NCI-H524 (cell line): ENCODE measurements around the gene RPLP2.

Source experiments
- DNase-seq, 2 experiments: peaks; one replicate each; lab custom pipeline; 2025; lab: John Stamatoyannopoulos, UW

Gene RPLP2

DNA sequence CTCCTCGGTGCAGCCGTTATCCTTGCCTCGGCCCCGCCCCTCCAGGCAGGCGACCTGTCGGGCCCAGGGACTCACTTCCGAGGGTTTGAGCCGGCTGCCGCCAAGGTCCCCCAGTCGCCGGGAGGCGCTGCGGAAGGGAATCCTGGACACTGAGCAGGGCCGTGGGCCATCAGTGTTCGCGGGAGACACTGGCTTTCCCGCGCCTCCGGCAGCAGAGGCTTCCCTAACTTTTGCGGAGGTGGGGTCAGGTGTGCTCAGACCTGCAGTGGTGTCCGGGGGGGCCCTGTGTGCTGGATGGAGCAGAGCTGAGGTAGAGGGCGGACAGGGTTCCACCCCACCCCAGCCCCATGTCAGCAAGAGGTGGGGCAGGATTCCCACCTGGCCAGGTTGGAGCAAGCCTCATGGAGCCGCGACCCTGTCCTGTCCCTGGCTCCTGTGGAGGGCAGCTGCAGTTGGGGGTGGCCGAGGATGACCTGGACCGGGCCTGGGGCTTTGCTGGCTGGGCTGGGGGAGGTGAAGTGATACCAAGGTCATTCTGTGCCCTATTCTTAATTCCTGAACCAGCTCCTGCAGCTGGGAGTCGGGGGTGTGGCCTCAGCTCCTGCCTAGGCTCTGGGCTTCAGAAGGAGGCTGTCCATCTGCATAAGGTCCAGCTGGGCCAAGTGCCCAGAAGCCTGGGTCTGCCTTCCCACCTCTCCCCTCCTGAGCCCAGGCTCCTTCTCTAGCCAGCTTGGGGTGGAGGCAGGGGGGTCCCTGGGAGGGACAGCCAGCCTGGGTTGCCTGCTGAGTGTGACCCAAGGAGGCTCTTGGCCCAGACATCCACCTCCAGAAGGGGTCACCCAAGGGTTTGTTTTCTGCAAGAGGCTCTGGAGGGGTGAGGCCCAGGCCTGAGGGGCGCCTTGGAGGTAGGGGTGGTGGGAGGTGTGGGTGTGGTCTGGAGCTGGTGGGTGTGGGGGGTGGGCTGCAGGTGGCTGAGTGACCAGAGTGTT is 41.3 kb downstream of the RPLP2 start:
- peak; percentile 22 to 54 for DNase-seq

DNA sequence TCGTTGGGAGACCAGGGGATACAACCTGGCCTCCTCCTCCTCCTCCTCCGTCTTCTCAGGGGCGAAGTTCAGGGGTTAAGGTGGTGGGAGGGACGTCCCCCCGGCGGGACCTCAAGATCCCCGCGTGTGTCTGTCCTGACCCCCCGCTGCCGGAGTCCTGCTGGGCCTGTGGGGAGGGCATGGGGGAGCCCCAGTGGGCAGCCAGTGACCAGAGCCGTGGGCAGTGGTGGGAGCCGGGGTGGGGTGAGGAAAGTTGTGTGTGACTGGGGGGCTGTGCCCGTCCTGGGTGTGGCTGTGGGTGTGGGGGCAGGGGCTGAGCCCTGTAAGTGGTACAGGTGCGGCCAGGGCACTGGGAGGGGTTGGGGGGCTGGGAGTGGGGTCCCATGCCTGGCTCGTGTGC is 43.0 kb downstream of the RPLP2 start:
- no peak for DNase-seq

DNA sequence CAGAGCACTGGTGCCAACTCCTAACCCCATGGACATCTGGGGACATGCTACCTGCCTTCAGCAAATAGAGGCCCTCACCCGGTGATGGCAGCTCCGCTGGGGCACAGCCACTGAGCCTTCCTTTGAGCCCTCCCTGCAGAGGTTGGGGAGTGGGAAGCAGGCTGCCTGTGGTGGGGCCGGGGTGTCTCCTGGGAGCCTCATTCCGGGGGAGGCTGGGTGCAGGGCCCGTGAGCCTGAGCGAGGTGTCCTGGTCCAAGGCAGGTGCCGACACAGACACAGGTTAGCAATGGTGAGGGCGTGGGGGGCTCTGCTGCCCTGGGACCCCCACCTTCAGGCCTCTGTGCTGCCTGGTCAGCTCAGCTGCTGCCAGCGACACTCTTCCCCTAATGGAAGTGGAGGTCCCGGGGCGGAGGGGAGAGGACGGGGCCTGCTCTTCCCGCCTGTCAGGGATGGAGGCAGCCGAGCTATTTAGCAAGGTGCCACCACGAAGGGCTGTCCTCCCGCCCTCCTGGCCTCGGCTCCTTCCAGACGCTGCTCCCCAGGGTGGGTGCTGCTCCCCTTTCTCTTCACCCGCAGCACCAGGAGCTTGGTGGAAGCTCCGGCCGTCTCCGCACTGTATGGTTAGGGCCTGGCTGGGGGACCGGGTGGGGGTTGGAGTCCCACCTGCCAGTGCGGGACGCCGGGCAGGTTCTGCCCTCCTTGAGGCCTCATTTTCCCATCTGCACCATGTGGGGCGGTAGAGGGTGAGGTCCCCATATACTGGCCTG is 44.1 kb downstream of the RPLP2 start:
- DNase-seq, result no peak

DNA sequence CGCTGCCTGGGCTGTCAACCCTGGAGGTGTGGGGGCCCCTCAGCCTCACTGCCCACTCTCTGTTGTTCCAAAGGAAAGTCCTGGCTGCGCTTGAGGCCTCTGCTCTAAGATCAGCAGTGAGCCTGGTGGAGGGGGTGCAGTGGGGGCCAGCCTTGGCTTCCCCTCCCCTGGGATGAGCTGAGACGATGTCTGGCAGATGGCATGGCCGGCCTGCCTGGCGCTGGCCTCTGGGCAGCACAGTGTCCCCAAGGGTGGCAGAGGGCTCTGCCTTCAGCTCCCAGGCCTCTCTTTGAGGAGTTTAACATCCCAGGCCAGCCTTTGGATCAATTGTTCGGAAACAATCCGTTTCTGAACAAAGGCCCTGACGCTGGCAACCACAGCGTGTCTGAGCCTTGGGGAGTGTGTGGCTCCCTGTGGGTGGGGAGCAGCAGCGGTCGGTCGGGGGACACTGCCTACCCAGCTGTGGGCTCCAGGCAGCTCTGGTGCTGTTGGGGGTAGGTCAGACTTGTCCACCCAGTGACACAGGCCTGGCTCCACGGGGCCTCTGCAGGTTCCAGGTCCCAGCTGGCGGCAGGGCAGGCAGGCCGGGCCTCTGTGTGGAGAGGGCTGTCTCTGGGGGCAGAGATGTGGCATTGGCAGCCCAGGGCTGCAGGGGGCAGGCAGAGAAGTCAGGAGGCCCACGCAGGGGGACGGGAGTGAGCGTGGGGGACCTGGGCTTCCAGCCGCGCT is 45.0 kb downstream of the RPLP2 start:
- DNase-seq, result no peak

DNA sequence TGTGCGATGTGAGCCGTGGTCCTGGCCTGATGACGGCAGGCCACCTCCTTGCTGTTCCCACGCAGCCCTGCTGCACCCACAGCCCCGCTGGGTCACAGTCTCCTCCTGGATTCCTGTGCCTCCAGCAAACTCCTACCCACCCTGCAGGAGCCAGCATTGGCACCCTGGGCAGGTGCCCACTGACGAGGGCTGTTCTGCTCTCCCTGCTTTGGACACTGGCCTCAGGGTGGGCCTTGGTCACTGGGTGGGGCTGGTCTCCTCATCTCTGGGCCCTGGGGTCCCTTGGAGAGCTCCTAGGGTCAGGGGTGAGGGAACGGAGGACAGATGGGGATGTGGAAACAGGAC is 45.5 kb downstream of the RPLP2 start:
- no peak for DNase-seq

DNA sequence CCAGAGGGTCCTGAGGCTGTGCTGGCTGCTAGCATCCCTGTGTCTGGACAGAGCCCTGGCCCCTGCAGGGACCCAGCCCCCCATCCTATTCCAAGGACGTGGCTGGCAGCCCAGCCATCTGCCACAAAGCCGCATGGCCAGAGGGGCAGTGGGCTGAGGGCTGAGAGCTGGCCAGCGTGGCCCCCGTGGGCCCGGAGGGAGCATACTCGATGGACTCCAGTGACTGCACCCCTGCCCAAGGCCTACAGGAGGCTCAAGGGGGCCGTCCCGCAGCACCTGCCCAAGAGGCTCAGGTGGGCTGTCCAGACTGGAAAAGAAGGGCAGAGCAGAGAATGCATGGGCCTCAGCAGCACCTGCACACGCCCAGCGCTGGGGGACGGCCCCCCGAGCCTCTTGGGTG is 46.0 kb downstream of the RPLP2 start:
- DNase-seq, result no peak

DNA sequence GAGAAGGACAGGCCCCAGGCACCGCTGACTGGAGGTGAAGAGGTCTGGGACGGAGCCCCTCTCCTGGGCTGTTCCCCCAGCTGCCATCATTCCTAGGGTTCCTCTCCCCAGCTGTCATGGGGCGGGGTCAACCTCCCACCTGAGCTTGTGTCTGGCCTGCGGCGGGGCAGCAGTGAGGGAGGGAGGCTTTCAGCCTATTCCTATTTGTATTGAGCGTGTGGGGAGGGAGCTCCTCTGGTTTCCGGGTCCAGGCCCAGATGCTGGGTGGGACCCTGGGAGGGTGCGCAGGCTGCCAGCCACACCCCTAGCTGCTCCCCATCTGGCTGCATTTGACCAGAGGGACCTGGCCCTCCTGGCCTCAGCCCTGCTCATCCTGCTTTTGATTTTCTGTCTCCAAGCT is 46.6 kb downstream of the RPLP2 start:
- DNase-seq, result peak in 1 of 2 experiments; percentile 70

DNA sequence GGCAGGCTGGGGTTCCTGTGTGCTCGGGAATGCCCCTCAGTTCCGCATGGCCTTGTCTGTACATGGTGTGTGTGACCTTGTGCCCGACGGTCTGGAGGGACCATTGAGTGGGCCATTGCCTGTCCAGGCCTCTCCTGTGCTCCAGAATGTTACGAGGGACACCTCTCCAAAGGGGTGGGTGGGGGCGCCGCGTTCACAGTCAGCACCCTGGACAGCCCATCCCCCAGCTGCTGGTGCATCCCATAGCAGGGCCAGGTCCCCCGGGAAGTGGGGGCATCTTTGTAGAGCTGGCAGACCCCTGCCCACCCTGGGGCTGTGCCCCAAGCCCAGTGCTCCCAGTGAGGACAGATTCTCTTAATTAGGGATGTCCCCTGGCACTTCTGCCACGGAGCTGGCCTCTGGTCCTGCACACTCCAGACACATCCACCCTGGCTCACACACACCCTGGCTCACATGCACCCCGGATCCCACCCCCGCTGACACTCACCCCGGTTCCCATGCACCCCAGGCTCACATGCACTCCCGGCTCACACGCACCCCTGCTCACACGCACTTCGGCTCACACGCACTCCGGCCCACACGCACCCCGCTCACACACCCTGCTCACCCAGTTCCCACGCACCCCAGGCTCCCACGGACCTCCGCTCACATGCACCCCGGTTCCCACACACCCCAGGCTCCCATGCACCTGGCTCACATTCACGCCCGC is 48.4 kb downstream of the RPLP2 start:
- DNase-seq, result no peak

DNA sequence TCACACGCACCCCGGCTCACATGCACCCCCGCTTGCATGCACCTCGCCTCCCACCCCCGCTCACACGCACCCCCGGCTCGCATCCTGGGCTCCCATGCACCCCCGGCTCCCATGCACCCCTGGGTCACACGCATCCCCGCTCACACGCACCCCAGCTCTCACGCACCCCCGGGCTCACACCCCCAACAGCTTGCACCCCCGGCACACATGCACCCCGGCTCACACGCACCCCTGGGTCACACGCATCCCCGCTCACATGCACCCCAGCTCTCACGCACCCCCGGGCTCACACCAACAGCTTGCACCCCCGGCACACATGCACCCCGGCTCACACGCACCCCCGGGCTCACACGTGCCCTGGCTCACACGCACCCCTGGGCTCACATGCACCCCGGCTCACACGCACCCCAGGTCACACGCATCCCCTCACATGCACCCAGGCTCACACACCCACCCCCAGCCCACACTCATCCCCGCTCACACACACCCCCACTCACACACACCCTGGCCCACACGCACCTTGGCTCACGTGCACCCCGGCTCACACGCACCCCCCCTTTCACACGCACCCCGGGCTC is 49.1 kb downstream of the RPLP2 start:
- DNase-seq, result no peak

DNA sequence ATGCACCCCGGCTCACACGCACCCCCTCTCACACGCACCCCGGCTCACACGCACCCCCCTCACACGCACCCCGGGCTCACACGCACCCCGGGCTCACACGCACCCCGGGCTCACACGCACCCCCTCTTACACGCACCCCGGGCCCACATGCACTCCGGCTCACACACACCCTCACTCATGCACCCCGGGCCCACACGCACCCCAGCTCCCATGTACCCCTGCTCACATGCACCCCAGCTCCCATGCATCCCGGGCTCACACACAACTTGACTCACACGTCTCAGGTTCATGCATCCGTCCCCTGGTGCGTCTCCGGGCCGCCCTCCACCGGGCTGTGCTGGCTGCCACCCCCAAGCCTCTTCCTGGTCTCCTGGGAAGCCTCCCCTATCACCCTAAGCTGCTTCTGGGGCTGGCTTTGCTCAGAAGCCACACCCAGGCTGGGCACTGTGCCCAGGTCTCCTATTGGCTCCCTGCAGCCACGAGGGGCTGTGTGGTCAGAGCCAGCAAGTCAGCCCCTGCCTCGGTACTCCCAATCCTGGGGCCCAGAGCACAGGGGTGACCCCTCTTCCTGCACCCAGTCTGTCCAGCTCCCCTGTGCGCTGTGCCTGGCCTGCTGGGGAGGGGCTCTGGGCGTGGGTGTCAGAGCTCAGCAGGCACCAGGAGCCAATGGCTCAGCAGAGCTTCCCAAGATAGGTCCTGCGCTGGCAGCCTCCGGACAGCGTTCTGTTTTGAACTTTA is 49.8 kb downstream of the RPLP2 start:
- peak; percentile 41 to 83 for DNase-seq

DNA sequence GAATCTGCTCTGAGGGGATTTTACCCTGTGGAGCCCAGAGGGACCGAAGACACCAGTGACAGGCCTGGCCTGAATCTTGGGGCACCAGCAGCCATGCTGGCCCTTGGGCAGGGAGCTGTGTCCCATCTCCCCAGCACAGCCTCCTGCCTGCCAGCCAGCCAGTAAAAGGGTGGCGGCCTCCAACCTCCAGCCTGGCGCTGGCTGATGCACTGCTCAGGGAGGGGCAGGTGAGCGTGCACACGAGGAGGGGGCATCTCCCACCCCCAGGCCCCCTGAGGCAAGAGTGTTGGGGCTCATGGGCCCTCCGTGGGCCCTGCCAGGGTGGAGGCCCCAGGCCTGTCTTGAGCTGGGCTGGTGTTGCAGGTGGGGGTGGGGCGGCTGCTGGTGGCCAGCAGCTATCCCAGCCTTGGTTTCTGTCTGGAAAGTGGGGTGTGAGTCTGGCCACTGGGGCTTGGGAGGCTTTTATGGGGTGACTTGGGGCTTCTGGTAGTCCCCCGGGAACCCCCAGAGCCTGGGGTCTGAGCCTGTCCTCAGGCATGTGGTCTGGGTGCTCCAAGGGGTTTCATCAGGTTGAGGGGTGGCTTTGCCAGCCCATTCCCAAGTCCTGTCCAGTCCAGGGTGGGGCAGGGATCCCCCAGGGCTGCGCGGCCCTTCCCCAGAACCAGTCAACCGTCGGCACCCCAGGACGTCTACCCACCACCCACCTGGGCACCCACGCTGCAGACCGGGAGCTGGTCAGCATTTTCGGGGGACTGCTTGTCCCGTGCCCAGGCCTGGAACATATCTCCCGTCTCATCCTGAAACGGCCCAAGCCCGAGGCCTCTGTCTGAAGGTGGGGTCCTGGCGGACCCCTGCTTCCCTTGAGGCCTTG is 50.7 kb downstream of the RPLP2 start:
- DNase-seq, result no peak

DNA sequence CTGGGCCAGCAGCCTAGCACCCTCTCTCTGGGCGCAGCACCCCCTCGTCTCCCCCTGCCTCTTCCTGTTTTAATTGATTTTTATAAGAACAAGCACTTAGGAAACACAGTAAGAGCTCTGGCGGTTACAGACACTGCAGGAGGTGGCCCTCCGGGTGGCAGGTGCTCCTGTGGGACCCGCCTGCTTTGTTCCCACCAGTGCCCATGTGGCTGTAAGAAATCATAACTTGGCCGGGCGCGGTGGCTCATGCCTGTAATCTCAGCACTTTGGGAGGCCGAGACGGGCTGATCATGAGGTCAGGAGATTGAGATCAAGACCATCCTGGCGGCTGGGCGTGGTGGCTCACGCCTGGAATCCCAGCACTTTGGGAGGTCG is 51.3 kb downstream of the RPLP2 start:
- no peak for DNase-seq

DNA sequence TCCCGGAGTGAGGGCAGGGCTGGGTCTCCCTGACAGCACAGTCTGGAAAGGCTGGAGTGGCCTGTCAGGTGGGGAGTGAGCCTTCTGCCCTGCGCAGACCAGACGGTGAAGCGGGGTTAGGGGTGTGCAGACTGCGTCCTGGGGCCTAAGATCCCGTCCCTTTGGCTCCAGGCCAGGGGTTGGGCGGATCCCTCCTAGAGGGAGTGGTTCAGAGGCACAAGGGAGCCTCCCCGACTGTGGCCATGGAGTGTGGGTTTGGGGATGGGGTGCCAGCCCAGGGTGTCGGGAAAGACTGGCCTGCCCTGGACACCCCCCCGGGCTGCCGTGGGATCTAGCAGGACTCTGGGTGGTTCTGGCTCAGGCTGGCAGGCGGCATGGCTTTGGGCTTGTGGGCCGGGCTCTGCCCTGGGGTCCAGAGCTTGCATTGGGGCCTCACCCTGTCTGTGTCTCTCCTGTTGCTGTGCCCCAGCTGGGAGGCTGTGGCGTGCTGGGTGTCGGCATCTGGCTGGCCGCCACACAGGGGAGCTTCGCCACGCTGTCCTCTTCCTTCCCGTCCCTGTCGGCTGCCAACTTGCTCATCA is 52.4 kb downstream of the RPLP2 start:
- peak; percentile 71 to 90 for DNase-seq
